Eye (tissue), 1 donor: ENCODE data around the gene MRPL23.

Experiments used
- DNase-seq: peaks from one replicate; pipeline ENCODE4 v3.0.0-alpha.2; 2015

MRPL23 gene

DNA sequence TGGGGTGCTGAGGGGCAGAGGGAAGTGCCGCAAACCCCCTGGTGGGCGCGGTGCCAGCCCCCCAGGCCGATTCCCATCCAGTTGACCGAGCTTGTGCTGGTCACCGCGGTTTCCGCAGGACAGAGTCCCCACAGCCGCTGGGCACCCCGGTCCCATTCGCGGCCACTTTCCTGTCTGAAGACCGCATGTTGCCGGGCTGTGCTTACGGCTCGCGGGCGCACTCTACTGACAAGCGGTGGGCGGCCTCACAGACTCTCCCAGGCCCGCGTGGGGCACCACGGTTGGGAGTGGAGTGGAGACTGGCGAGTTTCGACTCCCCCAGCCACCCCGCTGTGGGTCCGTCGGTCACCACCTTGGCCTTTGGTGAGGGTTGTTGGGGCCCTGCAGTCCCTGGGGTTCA, 51.2 kb downstream of the MRPL23 start:
- DNase-seq: no peak

- DNase-seq: no peak
Measured at GRCh38 chr11:1998861-1999260, 51.7 kb downstream of the MRPL23 start.

GRCh38 chr11:2002042-2002776, 55.1 kb downstream of the MRPL23 start:
- DNase-seq: no peak

- DNase-seq: no peak
Measured at GRCh38 chr11:2002807-2003206, 55.7 kb downstream of the MRPL23 start.

- no peak for DNase-seq
Measured at GRCh38 chr11:2004466-2004865, 57.3 kb downstream of the MRPL23 start.
